ENCODE data around the gene SLC2A9. TPM values are rescaled to one million over a fixed set of nuclear protein-coding genes. Genes with fewer than 3 reads are reported as not detected.

The SLC2A9 gene
- total RNA-seq, 2 experiments from 2014 or later: 0.54 TPM

- Mint-ChIP-seq H3K36me3 (ENCODE audit: low read depth) (no peaks in the 10 kb centered on the region), H3K27ac (no peak overlapping the region), H3K4me1 (ENCODE audit: low read depth) (peaks cover 6% of the 10 kb centered on the region), H3K27me3 (peaks cover 5% of the 10 kb centered on the region), H3K4me3 (no peak overlapping the region), H3K9me3 (no peaks in the 10 kb centered on the region)
- ATAC-seq (no peak), DNase-seq (no peak)
- ChIA-PET CTCF (interaction anchor here (0.8 kb wide), 1 partner anchor 11 kb away, joined by 4 read pairs; no protein-coding TSS in a partner anchor), POLR2A (no interaction called here)
- intact Hi-C loops (cut with micrococcal nuclease): no loop called here
- no peak for TF ChIP-seq CTCF (IDR thresholded peaks at IDR 0.05)
These were observed 13.8 kb upstream of the SLC2A9 start for GRCh38 chr4:10035130-10035529.

- Mint-ChIP-seq H3K4me1 (ENCODE audit: low read depth) (peaks cover 6% of the 10 kb centered on the region), H3K4me3 (no peak overlapping the region), H3K27me3 (peaks cover 5% of the 10 kb centered on the region), H3K9me3 (no peaks in the 10 kb centered on the region), H3K36me3 (ENCODE audit: low read depth) (no peaks in the 10 kb centered on the region), H3K27ac (no peak overlapping the region)
- DNase-seq: no peak
- ChIA-PET POLR2A (no interaction called here), CTCF (no interaction called here)
- no peak for ATAC-seq
- intact Hi-C loops (cut with micrococcal nuclease): no loop called here
- no peak for TF ChIP-seq CTCF (IDR thresholded peaks at IDR 0.05)
These were observed 13.4 kb upstream of the SLC2A9 start for GRCh38 chr4:10034612-10035104.

GRCh38 chr4:10034136-10034535 is 12.8 kb upstream of the SLC2A9 start:
- POLR2A ChIA-PET: no interaction called here

GRCh38 chr4:10033191-10033881 is 12.0 kb upstream of the SLC2A9 start:
- peaks cover 5% of the 10 kb centered on the region for H3K27me3 Mint-ChIP-seq
- ChIA-PET CTCF (no interaction called here), POLR2A (no interaction called here)
- H3K4me3 Mint-ChIP-seq: no peak overlapping the region
- peaks cover 6% of the 10 kb centered on the region for H3K4me1 Mint-ChIP-seq (ENCODE audit: low read depth)
- H3K9me3 Mint-ChIP-seq: no peaks in the 10 kb centered on the region
- peak; percentile 75 for ATAC-seq
- H3K27ac Mint-ChIP-seq: no peak overlapping the region
- intact Hi-C loops (cut with micrococcal nuclease): no loop called here
- H3K36me3 Mint-ChIP-seq (ENCODE audit: low read depth): no peaks in the 10 kb centered on the region
- TF ChIP-seq CTCF (IDR thresholded peaks at IDR 0.05): no peak
- peak; percentile 26 for DNase-seq

More at GRCh38 chr4:10034136-10034535, 12.8 kb upstream of the SLC2A9 start:
- H3K27ac Mint-ChIP-seq: no peak overlapping the region
- no peaks in the 10 kb centered on the region for H3K9me3 Mint-ChIP-seq
- H3K4me3 Mint-ChIP-seq: no peak overlapping the region
- peaks cover 5% of the 10 kb centered on the region for H3K27me3 Mint-ChIP-seq
- no peaks in the 10 kb centered on the region for H3K36me3 Mint-ChIP-seq (ENCODE audit: low read depth)
- CTCF ChIA-PET: no interaction called here
- H3K4me1 Mint-ChIP-seq (ENCODE audit: low read depth): peaks cover 6% of the 10 kb centered on the region
- no peak for ATAC-seq
- TF ChIP-seq CTCF (IDR thresholded peaks at IDR 0.05): no peak
- DNase-seq: no peak
- intact Hi-C loops (cut with micrococcal nuclease): no loop called here

GRCh38 chr4:10032625-10033024 is 11.3 kb upstream of the SLC2A9 start:
- DNase-seq: no peak
- H3K27ac Mint-ChIP-seq: no peak overlapping the region
- no peak for ATAC-seq
- no peaks in the 10 kb centered on the region for H3K36me3 Mint-ChIP-seq (ENCODE audit: low read depth)
- no peak overlapping the region for H3K4me3 Mint-ChIP-seq
- peaks cover 6% of the 10 kb centered on the region for H3K4me1 Mint-ChIP-seq (ENCODE audit: low read depth)
- CTCF ChIA-PET: interaction anchor here (1.2 to 1.4 kb wide), 2 partner anchors 17 to 329 kb away, joined by 3 to 4 read pairs; no protein-coding TSS in a partner anchor
- H3K9me3 Mint-ChIP-seq: no peaks in the 10 kb centered on the region
- POLR2A ChIA-PET: no interaction called here
- TF ChIP-seq CTCF (IDR thresholded peaks at IDR 0.05): no peak
- H3K27me3 Mint-ChIP-seq: peaks cover 5% of the 10 kb centered on the region
- intact Hi-C loops (cut with micrococcal nuclease): no loop called here

Data from activated CD8-positive, alpha-beta T cell treated with anti-CD3 and anti-CD28 coated beads for 36 hours (primary cell).